NCI-H2227 (cell line): ENCODE measurements around the gene DBF4.
"Not testable (repeated sequence)": the region's sequence is repeated elsewhere in the genome, so short reads cannot be mapped to it uniquely, and the experiment has no call there.

Experiments used
- DNase-seq: peaks from one replicate; lab custom pipeline; 2025; ENCODE audit not compliant: unreplicated experiment; lab: John Stamatoyannopoulos, UW

DBF4 gene

DNA sequence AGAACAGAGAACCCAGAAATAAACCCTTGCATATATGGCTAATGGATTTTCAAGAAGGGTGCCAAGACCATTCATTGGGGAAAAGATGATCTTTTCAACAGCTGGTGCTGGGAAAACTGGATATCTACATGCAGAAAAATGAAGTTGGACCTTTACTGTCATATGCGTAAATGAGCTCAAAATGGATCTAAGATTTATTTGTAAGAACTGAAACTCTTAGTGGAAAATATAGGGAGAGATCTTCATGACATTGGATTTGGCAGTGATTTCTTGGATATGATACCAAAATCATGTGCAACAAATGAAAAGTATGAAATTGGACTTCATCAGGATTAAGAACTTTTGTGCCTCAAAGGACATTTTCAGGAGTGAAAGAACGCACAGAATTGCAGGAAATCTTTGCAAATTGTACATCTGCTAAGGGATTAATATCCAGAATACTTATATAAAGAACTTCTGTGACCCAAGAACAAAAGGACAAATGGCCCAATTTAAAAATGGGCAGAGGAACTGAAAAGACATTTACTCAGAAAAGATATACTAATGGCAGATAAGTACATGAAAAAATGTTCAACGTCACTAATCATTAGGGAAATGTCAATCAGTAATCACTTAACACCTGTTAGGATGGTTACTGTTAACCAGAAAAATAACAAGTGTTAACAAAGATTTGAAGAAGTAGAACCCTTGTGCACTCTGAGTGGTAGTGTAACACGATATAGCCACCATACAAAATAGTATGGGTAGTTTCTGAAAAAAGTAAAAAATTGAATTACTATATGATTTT, 6.1 kb downstream of the DBF4 start:
- no peak for DNase-seq

DNA sequence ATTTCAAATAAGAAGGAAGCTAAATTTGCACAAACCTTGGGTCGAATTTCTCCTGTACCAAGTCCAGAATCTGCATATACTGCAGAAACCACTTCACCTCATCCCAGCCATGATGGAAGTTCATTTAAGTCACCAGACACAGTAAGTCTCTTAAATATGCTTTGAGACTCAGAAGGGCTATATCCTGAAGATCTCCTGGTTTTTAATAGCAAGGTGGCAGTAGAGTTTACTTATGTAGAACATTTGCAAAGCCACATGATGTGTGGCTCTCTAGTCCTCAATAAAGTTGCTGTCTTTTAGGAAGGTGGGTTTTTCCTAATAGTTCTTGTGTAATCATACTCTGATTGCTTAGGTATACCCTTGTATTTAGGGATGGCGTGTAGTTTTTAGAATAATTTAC, 8.7 kb downstream of the DBF4 start:
- no peak for DNase-seq

DNA sequence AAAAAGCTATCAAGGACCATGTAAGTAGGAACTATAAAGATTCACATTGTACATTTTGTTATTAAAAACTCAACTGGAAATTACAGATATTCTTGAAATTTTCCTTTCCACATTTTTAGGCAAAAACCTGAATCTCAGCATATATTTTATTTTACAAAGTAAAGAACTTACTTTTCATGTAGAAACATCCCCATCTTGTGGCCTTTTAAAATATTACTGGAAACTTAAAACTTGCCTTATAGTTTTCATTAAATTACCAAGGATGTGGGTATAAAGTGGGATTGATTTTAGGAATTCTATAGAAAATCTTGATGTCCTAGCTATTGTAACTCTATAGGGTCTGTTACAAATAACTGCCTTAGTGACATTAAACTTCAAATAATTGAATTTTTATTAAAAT, 10.6 kb downstream of the DBF4 start:
- DNase-seq: peak; percentile 36

DNA sequence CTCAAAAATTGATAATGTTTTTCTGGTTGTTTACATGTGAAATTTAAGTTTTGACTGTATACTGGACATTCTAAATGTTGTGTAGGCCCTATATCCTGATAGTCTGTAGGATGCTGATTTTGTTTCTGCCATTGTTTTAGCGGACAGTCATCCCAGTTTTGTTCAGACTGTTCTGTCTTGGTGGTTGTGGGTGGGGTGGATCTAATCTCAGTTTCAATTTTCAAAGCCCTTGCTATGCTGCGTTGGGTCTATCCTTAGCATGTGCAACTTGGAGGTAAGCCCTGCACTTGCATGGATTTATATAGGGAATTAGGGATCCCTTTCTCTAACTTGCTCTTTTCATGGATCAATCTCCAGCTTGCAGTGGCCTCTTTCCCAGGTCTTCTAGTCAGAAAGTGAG, 19.1 kb downstream of the DBF4 start:
- DNase-seq: no peak

DNA sequence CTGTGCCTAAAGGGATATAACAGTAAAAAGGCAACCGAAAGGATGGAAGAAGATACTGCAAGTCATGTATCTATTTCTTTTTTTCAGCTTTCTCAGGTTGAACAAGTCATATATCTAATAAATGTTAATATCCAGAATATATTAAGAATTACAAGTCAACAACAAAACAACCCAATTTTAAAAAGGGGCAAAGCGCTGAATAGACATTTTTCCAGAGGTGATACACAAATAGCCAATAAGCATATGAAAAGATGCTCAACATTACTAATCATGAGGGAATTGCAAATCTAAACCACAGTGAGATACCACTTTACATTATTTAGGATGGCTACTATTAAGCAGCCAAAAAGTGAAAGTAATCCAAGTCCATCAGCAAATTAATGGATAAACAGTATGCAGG, 23.0 kb downstream of the DBF4 start:
- DNase-seq: no peak

DNA sequence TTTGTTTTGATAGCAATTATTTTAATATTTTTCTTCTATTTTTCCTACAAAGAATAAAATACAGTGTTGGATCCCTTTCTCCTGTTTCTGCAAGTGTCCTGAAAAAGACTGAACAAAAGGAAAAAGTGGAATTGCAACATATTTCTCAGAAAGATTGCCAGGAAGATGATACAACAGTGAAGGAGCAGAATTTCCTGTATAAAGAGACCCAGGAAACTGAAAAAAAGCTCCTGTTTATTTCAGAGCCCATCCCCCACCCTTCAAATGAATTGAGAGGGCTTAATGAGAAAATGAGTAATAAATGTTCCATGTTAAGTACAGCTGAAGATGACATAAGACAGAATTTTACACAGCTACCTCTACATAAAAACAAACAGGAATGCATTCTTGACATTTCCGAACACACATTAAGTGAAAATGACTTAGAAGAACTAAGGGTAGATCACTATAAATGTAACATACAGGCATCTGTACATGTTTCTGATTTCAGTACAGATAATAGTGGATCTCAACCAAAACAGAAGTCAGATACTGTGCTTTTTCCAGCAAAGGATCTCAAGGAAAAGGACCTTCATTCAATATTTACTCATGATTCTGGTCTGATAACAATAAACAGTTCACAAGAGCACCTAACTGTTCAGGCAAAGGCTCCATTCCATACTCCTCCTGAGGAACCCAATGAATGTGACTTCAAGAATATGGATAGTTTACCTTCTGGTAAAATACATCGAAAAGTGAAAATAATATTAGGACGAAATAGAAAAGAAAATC, 31.0 kb downstream of the DBF4 start:
- not testable (repeated sequence) for DNase-seq

DNA sequence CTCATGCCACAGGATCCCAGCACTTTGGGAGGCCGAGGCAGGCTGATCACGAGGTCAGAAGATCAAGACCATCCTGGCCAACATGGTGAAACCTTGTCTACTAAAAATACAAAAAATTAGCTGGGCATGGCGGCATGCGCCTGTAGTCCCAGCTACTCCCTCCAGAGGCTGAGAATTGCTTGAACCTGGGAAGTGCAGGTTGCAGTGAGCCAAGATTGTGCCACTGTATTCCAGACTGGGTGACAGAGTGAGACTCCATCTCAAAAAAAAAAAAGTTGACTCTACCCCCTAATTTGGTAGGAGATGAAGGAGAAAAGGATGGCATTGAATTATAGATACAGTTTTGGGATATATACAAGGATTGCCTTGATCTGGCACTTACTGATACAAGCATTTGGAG, 32.5 kb downstream of the DBF4 start:
- not testable (repeated sequence) for DNase-seq

DNA sequence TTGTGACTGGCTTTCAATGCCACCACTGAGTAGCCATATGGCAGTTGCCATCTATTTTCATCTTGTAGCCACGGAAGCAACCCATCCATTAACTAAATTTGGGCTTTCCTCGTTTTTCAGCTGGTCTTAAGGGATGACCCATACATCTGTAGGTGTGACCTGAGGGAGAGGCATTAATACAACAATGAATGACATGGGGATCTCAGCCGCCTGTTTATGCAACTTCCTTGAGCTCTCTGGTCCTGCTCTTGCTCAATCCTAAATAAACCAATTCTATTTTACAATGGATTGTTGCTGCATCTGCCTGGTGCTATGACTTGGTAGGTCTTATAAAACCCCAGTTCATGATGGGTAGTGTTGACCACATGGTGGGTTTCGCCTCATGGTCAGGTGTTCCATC, 35.8 kb downstream of the DBF4 start:
- no peak for DNase-seq

DNA sequence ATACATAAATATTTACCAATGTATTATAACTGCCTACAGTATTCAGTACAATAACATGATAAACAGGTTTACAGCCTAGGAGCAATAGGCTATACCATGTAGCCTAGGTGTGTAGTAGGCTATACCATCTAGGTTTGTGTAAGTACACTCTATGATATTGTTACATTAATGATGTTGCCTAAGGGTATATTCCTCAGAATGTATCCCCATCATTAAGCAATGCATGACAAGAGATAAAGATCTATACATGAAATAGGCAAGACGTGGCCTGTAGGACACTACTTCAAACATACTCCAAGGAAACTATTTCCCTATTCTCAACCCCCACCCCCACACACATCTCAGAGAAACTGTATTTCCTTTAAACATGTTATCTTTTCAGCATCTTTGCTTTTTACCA, 42.4 kb downstream of the DBF4 start:
- DNase-seq: no peak

DNA sequence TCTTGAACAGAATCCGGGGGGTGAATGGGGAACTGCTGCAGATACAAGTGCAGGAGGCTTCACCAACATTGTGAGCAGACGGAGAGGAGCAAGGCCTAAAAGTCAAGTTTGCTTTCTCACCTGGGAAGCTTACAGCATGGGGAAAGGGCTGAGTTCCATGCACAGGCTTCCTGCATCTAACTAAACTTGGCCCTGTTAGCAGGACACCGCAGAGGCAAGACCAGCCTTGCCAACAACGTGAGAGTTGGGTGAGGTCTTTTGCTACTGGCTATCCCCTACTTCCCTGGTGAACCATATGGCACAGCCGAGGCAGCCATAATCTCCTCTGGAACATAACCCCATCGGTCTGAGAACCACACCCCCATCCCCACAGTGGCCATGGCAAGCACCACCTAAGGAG, 43.6 kb downstream of the DBF4 start:
- no peak for DNase-seq

DNA sequence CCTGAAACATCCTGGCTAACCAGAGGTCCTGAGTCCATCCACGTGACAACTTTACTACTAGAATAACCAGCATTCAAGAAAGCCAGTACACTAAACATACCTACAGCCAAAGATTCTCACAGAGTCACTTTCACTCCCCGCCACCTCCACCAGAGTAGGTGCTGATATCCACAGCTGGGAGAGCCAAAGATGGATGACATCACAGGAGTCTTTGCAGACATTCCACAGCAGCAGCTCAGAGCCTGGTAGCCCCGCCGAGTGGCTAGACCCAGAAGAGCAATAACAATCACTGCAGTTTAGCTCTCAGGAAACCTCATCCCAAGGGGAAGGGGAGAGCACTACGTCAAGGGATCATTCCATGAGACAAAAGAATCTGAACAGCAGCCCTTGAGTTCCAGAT, 44.3 kb downstream of the DBF4 start:
- no peak for DNase-seq

DNA sequence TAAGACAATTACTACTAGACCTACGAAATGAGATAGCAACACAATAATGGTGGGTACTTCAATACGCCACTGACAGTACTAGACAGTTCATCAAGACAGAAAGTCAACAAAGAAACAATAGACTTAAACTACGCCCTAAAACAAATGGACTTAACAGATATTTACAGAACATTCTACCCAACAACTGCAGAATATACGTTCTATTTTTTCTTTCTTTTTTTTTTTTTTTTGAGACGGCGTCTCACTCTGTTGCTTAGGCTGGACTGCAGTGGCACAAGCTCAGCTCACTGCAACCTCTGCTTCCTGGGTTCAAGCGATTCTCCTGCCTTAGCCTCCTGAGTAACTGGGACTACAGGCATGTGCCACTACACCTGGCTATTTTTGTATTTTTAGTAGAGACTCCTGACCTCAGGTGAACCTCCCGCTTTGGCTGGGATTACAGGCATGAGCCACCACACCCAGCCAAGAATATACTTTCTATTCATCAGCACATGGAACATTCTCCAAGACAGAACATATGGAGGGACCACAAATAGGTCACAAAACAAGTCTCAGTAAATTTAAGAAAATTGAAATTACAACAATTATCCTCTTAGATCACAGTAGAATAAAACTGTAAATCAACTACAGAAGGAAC, 46.6 kb downstream of the DBF4 start:
- DNase-seq: not testable (repeated sequence)

DNA sequence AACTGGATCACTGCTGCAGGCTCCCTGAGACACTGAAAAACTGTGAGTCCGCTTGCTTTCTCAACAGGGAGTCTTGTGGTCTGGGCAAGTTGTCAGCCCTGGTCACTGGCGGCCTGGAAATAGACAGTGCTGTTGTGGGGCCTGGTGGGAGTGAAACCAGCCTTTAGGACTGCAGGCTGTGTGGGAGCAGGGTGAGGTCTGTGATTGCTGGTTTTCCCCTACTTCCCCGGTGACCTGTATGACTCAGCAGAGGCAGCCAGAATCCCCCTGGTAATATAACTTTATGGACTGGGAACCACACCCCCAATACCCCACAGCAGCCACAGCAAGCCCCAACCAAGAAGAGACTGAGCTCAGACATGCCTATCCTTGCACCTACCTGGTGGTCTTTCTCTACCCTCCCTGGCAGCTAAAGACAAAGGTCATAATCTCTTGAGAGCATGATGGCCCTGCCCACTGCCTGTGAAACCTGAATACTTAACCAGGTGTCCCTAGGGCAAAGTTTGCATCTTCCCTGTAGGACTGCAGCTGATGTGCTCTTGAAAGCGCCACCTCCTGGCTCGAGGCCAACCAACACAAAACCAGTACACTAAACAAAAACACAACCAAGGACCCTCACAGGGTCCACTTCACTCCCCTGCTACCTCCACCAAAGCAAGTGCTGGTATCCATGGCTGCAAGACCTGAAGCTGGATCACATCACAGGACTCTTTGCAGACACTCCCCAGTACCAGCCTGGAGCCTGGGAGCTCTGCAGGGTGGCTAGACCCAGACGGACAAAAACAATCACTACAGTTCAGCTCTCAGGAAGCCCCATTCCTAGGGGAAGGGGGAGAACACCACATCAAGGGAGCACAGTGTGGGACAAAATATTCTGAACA, 50.5 kb downstream of the DBF4 start:
- no peak for DNase-seq

DNA sequence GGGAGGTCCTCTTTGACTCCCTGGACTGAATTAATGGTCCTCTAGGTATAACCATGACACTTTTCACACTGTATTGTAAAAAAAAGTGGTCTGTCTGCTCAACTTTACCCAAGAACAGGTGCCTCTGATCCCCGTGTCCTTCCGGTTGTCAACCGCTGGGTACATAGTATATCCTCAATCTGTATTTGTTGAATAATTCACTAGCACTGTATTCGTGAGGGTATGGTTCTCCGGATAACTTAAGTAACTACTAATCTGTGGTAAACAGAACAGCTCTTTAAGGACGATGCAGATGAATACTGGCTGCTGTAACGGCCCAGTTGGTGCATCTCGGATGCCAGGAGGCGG, 57.3 kb downstream of the DBF4 start:
- no peak for DNase-seq

DNA sequence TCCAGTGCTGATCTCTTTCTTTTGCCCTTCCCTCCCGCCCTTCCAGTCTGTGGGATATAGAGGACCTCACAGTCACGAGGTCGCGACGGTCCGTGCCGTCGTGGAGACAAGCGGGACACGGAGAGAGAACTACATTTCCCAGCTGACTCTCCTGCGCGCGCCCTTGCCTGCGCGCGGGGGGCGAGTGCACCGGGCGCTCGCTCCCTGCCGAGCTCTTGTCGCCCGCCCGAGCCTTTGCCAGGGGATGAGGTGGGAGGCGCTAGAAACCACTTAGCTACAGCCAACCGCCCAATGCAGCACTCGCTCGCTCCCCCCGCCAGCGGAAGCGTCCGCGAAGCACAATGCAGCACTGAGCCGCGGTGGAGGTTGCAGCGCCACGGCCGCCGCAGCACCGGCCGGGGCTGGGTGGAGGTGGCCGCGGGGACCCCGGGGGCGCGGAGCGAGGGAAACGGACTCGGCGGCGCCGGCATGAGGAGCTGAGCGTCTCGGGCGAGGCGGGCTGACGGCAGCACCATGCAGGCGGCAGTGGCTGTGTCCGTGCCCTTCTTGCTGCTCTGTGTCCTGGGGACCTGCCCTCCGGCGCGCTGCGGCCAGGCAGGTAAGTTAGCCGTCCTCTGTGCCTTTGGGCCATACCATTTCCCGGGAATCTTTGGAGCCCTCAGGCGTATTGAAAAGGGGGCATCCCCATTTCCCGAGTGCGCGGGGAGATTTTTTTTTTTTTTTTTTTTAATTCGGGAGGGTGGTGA, 57.8 kb downstream of the DBF4 start, which contains the start of gene ADAM22:
Gene ADAM22 (plus strand): TSS at position 299 of the 746 bp plus-strand sequence. CDS start 215 bp downstream, at position 514.
- DNase-seq: peak; percentile 97

DNA sequence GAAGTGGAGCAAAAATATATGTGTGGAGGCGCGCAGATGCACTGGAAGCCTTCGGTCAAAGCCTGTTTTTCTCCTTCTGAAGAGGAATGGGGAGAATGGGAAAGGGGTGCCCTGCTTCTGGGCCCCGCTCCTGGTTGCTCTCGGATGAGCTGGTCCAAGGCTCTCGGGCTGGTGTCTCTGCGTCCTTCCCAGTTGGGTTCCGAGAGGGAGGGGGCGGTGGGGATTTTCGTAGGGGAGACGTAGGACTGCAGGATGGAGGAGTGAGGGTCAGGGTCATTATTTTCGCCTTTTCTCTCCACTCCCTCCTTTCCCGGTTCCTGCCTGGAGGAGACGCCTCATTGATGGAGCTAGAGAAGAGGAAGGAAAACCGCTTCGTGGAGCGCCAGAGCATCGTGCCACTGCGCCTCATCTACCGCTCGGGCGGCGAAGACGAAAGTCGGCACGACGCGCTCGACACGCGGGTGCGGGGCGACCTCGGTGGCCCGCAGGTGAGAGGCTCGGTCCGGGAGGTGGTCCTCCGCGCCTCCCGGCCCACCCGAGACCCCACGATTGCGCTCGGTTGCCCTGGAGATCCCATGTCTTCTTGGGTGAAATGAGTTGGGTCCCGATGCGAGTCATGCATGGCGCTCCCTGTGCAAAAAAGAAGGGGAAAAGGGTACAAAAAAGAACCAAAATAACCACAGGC, 58.5 kb downstream of the DBF4 start:
- peak; percentile 62 for DNase-seq

DNA sequence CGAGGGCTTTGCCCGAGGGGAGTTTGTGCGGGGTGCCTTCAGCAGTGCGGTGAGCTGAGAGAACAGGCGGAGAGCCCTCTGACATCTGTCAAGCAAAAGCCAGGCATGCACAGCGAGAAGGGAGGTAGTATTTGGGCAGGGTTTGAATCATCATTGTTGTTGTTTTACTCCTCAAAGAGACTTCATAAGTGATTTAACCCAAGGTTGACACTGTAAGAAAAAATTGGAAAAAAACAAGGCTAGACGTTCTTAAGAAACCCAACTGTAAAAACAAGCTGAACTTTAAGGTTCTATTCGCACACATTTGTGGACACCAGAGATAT, 59.1 kb downstream of the DBF4 start:
- DNase-seq: no peak

DNA sequence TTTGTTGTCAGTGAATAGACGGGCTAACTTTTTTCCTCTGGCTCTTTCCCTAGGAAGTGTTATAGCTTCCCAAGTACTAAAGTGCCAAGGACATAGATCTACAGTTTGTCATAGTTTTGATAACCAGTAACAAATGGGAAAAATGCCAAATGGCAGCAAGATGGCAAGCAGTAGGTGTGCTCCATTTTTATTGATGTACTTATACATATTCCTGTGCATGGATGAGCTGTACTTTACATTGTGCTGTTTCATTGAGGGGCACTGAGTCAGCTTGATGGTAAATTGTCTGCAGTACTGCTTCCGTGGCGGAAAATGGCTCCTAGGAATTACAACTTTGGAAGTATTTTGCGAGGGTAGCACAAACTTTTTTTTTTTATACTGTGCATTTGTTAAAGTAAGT, 64.8 kb downstream of the DBF4 start:
- DNase-seq: no peak

DNA sequence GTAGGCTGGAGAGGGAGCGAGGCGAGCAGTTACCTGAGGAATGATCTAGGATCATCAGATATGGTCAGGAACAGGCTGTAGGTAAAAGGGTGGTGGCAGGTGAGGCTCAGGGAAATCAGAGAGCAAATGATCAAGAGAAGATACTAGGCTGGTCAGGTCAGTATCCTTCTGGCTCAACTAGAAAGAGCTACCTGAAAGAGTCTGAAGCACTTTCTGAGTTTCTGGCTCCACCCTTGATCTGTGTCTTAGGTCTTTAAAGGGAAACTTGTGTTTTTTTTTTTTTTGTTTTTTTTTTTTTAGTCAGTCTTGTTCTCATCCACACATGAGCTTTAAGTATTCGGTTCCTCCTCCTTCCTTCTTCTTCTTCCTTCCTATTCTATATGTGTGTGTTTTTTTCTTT, 68.3 kb downstream of the DBF4 start:
- no peak for DNase-seq

DNA sequence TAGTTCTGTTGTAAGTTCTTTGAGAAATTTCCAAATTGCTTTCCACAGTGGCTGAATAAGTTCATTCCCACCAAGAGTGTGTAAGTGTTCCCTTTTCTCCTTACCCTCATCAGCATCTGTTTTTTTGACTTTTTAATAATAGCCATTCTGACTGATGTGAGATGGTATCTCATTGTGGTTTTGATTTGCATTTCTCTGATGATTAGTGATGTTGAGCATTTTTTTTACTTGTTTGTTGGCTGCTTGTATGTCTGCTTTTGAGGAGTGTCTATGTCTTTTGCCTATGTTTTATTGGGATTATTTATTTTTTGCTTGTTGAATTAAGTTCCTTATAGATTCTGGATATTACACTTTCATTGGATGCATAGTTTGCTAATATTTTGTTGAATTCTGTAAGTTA, 69.6 kb downstream of the DBF4 start:
- DNase-seq: not testable (repeated sequence)
